Measurements from ENCODE around the gene TUBGCP2. TPM values are rescaled to one million over a fixed set of nuclear protein-coding genes. Genes with fewer than 3 reads are reported as not detected.
"Not testable (repeated sequence)": the region's sequence is repeated elsewhere in the genome, so short reads cannot be mapped to it uniquely, and the experiment has no call there.

Gene TUBGCP2
- total RNA-seq, 1 experiment from 2014 or later = 75.1 TPM

- no peak for TF ChIP-seq CTCF (conservative IDR thresholded peaks at IDR 0.05; ENCODE audit: low read depth, low read length)
- peaks cover 15% of the 10 kb centered on the region for H3K27me3 ChIP-seq (replicated peaks; ENCODE audit: insufficient read depth, low read depth, low read length, poor library complexity)
- H3K4me3 ChIP-seq (ENCODE audit: low read depth, low read length, poor library complexity, severe bottlenecking) = peak overlapping the region; percentile 26
- DNase-seq (ENCODE audit: low spot score) = peak; percentile 67
- intact Hi-C loops (cut with micrococcal nuclease; ENCODE audit: unreplicated experiment) = no loop called here
- H3K4me1 ChIP-seq (ENCODE audit: insufficient read depth, low read length, poor library complexity, severe bottlenecking) = peaks cover 11% of the 10 kb centered on the region
- H3K27ac ChIP-seq (ENCODE audit: low read depth, low read length, poor library complexity, severe bottlenecking) = no peak overlapping the region
- H3K36me3 ChIP-seq (ENCODE audit: insufficient read depth, low read length, poor library complexity, severe bottlenecking) = no peaks in the 10 kb centered on the region
- ChIA-PET CTCF (interaction anchor here (0.6 kb wide), 2 partner anchors 37 to 47 kb away, joined by 3 to 4 read pairs; no protein-coding TSS in a partner anchor), POLR2A (ENCODE audit: low non-redundant PET) (no interaction called here)
- no peaks in the 10 kb centered on the region for H3K9me3 ChIP-seq (ENCODE audit: low read depth, low read length, poor library complexity, severe bottlenecking)
- no TSS peak for BruUV-seq (replicated peaks)
These were observed 15.6 kb upstream of the TUBGCP2 start for GRCh38 chr10:133324198-133324792.

GRCh38 chr10:133322064-133322709, 13.5 kb upstream of the TUBGCP2 start:
- H3K36me3 ChIP-seq (ENCODE audit: insufficient read depth, low read length, poor library complexity, severe bottlenecking); H3K27ac ChIP-seq (ENCODE audit: low read depth, low read length, poor library complexity, severe bottlenecking); POLR2A ChIA-PET (ENCODE audit: low non-redundant PET); H3K4me1 ChIP-seq (ENCODE audit: insufficient read depth, low read length, poor library complexity, severe bottlenecking); H3K9me3 ChIP-seq (ENCODE audit: low read depth, low read length, poor library complexity, severe bottlenecking); BruUV-seq (replicated peaks); CTCF ChIA-PET; DNase-seq (ENCODE audit: low spot score); H3K4me3 ChIP-seq (ENCODE audit: low read depth, low read length, poor library complexity, severe bottlenecking); intact Hi-C loops (cut with micrococcal nuclease; ENCODE audit: unreplicated experiment): not testable (repeated sequence)
- peaks cover 15% of the 10 kb centered on the region for H3K27me3 ChIP-seq (replicated peaks; ENCODE audit: insufficient read depth, low read depth, low read length, poor library complexity)

GRCh38 chr10:133320852-133321422, 12.3 kb upstream of the TUBGCP2 start:
- intact Hi-C loops (cut with micrococcal nuclease; ENCODE audit: unreplicated experiment); H3K36me3 ChIP-seq (ENCODE audit: insufficient read depth, low read length, poor library complexity, severe bottlenecking); CTCF ChIA-PET; DNase-seq (ENCODE audit: low spot score); POLR2A ChIA-PET (ENCODE audit: low non-redundant PET); H3K27me3 ChIP-seq (replicated peaks; ENCODE audit: insufficient read depth, low read depth, low read length, poor library complexity); H3K4me3 ChIP-seq (ENCODE audit: low read depth, low read length, poor library complexity, severe bottlenecking); H3K4me1 ChIP-seq (ENCODE audit: insufficient read depth, low read length, poor library complexity, severe bottlenecking); H3K27ac ChIP-seq (ENCODE audit: low read depth, low read length, poor library complexity, severe bottlenecking); H3K9me3 ChIP-seq (ENCODE audit: low read depth, low read length, poor library complexity, severe bottlenecking); BruUV-seq (replicated peaks): not testable (repeated sequence)

- POLR2A ChIA-PET (ENCODE audit: low non-redundant PET) = no interaction called here
- Histone ChIP-seq H3K27ac (ENCODE audit: low read depth, low read length, poor library complexity, severe bottlenecking) (no peak overlapping the region), H3K36me3 (ENCODE audit: insufficient read depth, low read length, poor library complexity, severe bottlenecking) (no peaks in the 10 kb centered on the region), H3K9me3 (ENCODE audit: low read depth, low read length, poor library complexity, severe bottlenecking) (no peaks in the 10 kb centered on the region), H3K27me3 (replicated peaks; ENCODE audit: insufficient read depth, low read depth, low read length, poor library complexity) (no peaks in the 10 kb centered on the region), H3K4me1 (ENCODE audit: insufficient read depth, low read length, poor library complexity, severe bottlenecking) (no peaks in the 10 kb centered on the region), H3K4me3 (ENCODE audit: low read depth, low read length, poor library complexity, severe bottlenecking) (peak overlapping the region; percentile 49)
- no TSS peak for BruUV-seq (replicated peaks)
- peak; percentile 85 for DNase-seq (ENCODE audit: low spot score)
- intact Hi-C loops (cut with micrococcal nuclease; ENCODE audit: unreplicated experiment) = no loop called here
- CTCF ChIA-PET = no interaction called here
- TF ChIP-seq EZH2 (IDR thresholded peaks at IDR 0.05; ENCODE audit: borderline replicate concordance, low read depth, low read length, poor library complexity, severe bottlenecking) (no peak), CTCF (conservative IDR thresholded peaks at IDR 0.05; ENCODE audit: low read depth, low read length) (peak; percentile 94)
These were observed 9.9 kb upstream of the TUBGCP2 start for GRCh38 chr10:133318494-133319127.

Measured in A673 (cell line).